Vagina (tissue), 2 donors: ENCODE data around the gene LELP1. TPM values are rescaled to one million over a fixed set of nuclear protein-coding genes. Genes with fewer than 3 reads are reported as not detected.
A peak's percentile ranks its signal among the peaks of the same experiment; 100 is the strongest.

Experiments used
- DNase-seq, 2 donors: peaks; one replicate each; pipeline ENCODE4 v3.0.0-alpha.2; 2017; ENCODE audit errors: extremely low spot score in 2 of 2
- H3K27ac ChIP-seq: fragments of 200-600 bp; sonication (generic); one replicate; pipeline ENCODE4 v1.5.1; 2019
- H3K27me3 ChIP-seq: fragments of 200-600 bp; sonication (generic); one replicate; pipeline ENCODE4 v1.5.1; 2019
- H3K36me3 ChIP-seq, 2 donors: fragments of 200-600 bp; sonication (generic); one replicate each; pipeline ENCODE4 v1.5.1; 2017 to 2019
- H3K4me1 ChIP-seq: fragments of 200-600 bp; sonication (generic); one replicate; pipeline ENCODE4 v1.5.1; 2019
- H3K4me3 ChIP-seq, 2 donors: fragments of 200-600 bp; sonication (generic); 1 replicate in 1 of 2; 2 replicates in 1 of 2; pipeline ENCODE4 v1.5.1; 2016 to 2019
- H3K9me3 ChIP-seq: fragments of 200-600 bp; sonication (generic); one replicate; pipeline ENCODE4 v1.5.1; 2019
- POLR2A ChIP-seq, 2 donors: fragments of 450-650 bp; IDR thresholded peaks; one replicate each; pipeline ENCODE4 v1.6.1; 2017; ENCODE audit warnings: antibody characterized with exemption in 2 of 2, mild to moderate bottlenecking in 2 of 2, moderate library complexity in 2 of 2
- POLR2AphosphoS5 ChIP-seq, 2 donors: sonication (generic); formaldehyde crosslinking; IDR thresholded peaks; one replicate each; pipeline ENCODE4 v1.9.0; 2017; ENCODE audit warnings: antibody characterized with exemption in 2 of 2, mild to moderate bottlenecking in 2 of 2, low read depth in 1 of 2; ENCODE audit not compliant: insufficient read depth in 1 of 2
- intact Hi-C: fragments of 100-400 bp; cut with DNase I; formaldehyde crosslinking; loops from one replicate; pipeline ENCODE4 v1.15.1; 2023
- total RNA-seq: library from RNA; depleted of rRNA; stranded (reverse); fragments of >200 nt; gene quantifications from one replicate; pipeline ENCODE4 v1.2.3, GENCODE V29; 2016
- TF ChIP-seq, protein P1 (sequence below), 3 experiments: fragments of 450-650 bp in 2 of 3; fragments of 200-600 bp in 1 of 3; sonication (generic) in 1 of 3; IDR thresholded peaks; one replicate each; pipeline ENCODE4 v1.5.1; 2017 to 2019; ENCODE audit warnings: antibody characterized with exemption in 3 of 3, mild to moderate bottlenecking in 2 of 3, moderate library complexity in 2 of 3

The LELP1 gene
- total RNA-seq, 1 donor from 2014 or later = not detected

DNA sequence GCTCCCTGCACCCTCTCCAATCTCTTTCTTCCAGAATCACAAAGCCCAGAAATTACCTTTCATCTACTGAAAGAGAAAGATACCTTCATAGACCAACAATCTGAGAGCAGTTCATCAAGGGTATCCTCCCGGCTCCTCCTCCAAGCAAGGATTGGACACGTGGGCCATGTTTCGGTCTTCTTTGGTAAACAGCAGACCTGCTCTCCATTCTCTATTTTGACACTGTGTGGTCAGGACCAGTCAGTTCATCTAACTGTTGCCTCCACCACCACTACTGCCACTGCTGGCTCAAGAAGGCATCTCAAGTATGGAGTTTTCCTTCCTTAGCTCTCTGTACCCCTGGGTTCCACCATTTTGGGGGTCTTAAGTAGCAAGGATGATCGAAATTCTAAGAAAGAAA is 8.0 kb upstream of the LELP1 start:
- TF ChIP-seq, protein P1, sequence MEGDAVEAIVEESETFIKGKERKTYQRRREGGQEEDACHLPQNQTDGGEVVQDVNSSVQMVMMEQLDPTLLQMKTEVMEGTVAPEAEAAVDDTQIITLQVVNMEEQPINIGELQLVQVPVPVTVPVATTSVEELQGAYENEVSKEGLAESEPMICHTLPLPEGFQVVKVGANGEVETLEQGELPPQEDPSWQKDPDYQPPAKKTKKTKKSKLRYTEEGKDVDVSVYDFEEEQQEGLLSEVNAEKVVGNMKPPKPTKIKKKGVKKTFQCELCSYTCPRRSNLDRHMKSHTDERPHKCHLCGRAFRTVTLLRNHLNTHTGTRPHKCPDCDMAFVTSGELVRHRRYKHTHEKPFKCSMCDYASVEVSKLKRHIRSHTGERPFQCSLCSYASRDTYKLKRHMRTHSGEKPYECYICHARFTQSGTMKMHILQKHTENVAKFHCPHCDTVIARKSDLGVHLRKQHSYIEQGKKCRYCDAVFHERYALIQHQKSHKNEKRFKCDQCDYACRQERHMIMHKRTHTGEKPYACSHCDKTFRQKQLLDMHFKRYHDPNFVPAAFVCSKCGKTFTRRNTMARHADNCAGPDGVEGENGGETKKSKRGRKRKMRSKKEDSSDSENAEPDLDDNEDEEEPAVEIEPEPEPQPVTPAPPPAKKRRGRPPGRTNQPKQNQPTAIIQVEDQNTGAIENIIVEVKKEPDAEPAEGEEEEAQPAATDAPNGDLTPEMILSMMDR (IDR thresholded peaks at IDR 0.05) = no peak
- no peak for TF ChIP-seq POLR2AphosphoS5 (IDR thresholded peaks at IDR 0.05; ENCODE audit: insufficient read depth in 1 of 2, low read depth in 1 of 2)
- TF ChIP-seq POLR2A (IDR thresholded peaks at IDR 0.05) = no peak
- Histone ChIP-seq H3K4me1 (no peaks in the 10 kb centered on the region), H3K9me3 (no peaks in the 10 kb centered on the region), H3K27me3 (no peaks in the 10 kb centered on the region), H3K27ac (no peak overlapping the region), H3K36me3 (no peaks in the 10 kb centered on the region), H3K4me3 (no peak overlapping the region)
- DNase-seq = no peak
- intact Hi-C loops = no loop called here

DNA sequence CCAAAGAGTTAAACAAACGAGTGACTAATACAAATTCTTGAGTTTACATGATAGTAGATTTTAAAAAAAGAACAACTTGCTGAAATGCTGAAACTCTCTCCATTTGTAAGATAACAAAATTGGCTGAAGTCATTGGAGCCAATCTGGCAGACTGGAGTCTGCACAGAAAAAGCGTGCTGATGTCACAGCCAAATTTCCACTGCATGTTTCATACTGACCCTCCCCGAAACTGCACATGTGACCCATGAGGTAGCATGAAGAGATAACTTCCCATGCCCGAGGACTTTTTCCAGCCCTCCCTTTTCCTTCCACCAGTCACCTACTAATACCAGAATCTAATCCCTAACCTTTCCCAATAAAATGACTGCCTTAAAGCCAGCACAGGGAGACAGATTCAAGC is 1.2 kb upstream of the LELP1 start:
- no peak for DNase-seq
- no peaks in the 10 kb centered on the region for H3K4me1 ChIP-seq
- no peaks in the 10 kb centered on the region for H3K27me3 ChIP-seq
- no peaks in the 10 kb centered on the region for H3K36me3 ChIP-seq
- H3K27ac ChIP-seq = no peak overlapping the region
- TF ChIP-seq POLR2A (IDR thresholded peaks at IDR 0.05) (no peak), POLR2AphosphoS5 (IDR thresholded peaks at IDR 0.05; ENCODE audit: insufficient read depth in 1 of 2, low read depth in 1 of 2) (no peak)
- TF ChIP-seq, protein P1 (IDR thresholded peaks at IDR 0.05) = no peak
- H3K9me3 ChIP-seq = no peaks in the 10 kb centered on the region
- intact Hi-C loops = no loop called here
- H3K4me3 ChIP-seq = no peak overlapping the region

DNA sequence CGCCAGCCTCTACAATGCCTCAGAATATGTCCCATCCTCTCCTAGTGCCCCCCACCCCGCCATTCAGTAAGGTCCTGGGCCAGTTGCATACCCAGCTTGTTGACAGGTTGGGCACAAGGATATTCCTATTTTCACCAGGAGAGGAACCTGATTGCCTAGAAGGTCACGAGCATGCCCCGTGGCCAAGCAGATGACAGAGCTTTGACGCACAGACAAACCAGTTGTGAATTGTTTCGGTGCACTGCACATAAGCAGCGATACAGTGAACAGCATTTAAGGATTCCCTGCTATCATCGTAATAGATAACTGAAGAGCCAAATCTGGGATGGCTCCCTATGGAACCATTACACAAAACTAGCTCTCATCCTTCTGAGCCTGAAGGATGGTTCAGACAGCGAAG is 3.4 kb downstream of the LELP1 start:
- DNase-seq = peak in 1 of 2 donors; percentile 34
- H3K4me3 ChIP-seq = no peak overlapping the region
- H3K9me3 ChIP-seq = no peaks in the 10 kb centered on the region
- no peaks in the 10 kb centered on the region for H3K4me1 ChIP-seq
- H3K27ac ChIP-seq = no peak overlapping the region
- no peaks in the 10 kb centered on the region for H3K36me3 ChIP-seq
- TF ChIP-seq, protein P1 (IDR thresholded peaks at IDR 0.05) = no peak
- TF ChIP-seq POLR2A (IDR thresholded peaks at IDR 0.05) (no peak), POLR2AphosphoS5 (IDR thresholded peaks at IDR 0.05; ENCODE audit: insufficient read depth in 1 of 2, low read depth in 1 of 2) (no peak)
- intact Hi-C loops = no loop called here
- no peaks in the 10 kb centered on the region for H3K27me3 ChIP-seq

DNA sequence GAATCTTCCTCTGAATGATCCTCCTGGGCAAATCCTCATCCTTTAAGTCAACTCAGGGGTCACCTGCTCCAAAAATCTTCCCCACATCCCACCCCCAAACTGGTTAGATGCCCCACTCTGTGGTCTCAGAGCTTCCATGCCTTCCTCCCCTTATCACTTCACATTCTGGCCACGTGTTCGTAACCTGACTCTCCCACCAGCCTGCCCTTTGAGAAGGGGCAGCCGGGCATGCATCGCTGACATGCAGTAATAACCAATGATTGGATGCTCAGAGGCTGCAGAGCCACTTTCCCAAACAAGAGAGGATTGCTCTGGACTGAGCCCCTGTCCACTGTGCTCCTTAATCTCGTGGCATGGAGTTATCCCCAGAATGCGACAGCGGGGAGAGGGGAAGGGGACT is 7.0 kb downstream of the LELP1 start:
- intact Hi-C loops = no loop called here
- Histone ChIP-seq H3K27ac (no peak overlapping the region), H3K27me3 (no peaks in the 10 kb centered on the region), H3K36me3 (no peaks in the 10 kb centered on the region), H3K4me1 (no peaks in the 10 kb centered on the region), H3K4me3 (no peak overlapping the region), H3K9me3 (no peaks in the 10 kb centered on the region)
- TF ChIP-seq POLR2AphosphoS5 (IDR thresholded peaks at IDR 0.05; ENCODE audit: insufficient read depth in 1 of 2, low read depth in 1 of 2) (no peak), POLR2A (IDR thresholded peaks at IDR 0.05) (no peak)
- DNase-seq = no peak

DNA sequence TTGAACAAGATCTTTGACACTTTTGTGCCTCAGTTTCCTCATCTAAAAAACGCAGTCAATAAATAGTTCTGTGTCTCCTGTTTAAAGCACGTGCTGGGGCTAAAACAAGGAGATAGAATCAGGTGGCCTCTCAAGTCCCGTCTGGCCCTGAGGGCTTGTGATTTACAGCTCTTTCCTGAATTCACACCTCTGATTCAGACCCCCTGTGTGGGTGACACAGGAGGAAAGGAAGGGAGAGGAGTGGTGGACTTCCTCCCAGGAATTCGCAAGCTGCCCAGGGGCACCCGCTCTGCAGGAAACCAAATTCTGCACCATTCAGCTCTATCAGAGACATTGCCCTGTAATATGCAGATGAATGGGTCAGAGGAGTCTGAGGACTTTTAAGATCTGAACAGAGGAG is 9.0 kb downstream of the LELP1 start:
- no peak for DNase-seq
- TF ChIP-seq POLR2A (IDR thresholded peaks at IDR 0.05) (no peak), POLR2AphosphoS5 (IDR thresholded peaks at IDR 0.05; ENCODE audit: insufficient read depth in 1 of 2, low read depth in 1 of 2) (no peak)
- TF ChIP-seq, protein P1 (IDR thresholded peaks at IDR 0.05) = no peak
- intact Hi-C loops = no loop called here
- H3K27me3 ChIP-seq = no peaks in the 10 kb centered on the region
- H3K9me3 ChIP-seq = no peaks in the 10 kb centered on the region
- no peaks in the 10 kb centered on the region for H3K4me1 ChIP-seq
- no peak overlapping the region for H3K4me3 ChIP-seq
- no peaks in the 10 kb centered on the region for H3K36me3 ChIP-seq
- H3K27ac ChIP-seq = no peak overlapping the region
